ENCODE results near the gene ILF3. TPM values are rescaled to one million over a fixed set of nuclear protein-coding genes. Genes with fewer than 3 reads are reported as not detected.

The ILF3 gene
- total and polyA plus RNA-seq, 11 donors, result 45.7 to 140 (median 110) TPM

- intact Hi-C loops (cut with DNase I), result loop anchor here in 3 of 10 donors (5.0 kb wide), 2 partner anchors 35 to 110 kb away; no protein-coding TSS in a partner anchor
- 89 to 93% (median 90%) methylated on average over 5 of the region's 5 CpGs for WGBS, 4 donors
- H3K27me3 ChIP-seq, result no peaks in the 10 kb centered on the region
Observed at GRCh38 chr19:10692673-10693264, 38.6 kb downstream of the ILF3 start.

DNA sequence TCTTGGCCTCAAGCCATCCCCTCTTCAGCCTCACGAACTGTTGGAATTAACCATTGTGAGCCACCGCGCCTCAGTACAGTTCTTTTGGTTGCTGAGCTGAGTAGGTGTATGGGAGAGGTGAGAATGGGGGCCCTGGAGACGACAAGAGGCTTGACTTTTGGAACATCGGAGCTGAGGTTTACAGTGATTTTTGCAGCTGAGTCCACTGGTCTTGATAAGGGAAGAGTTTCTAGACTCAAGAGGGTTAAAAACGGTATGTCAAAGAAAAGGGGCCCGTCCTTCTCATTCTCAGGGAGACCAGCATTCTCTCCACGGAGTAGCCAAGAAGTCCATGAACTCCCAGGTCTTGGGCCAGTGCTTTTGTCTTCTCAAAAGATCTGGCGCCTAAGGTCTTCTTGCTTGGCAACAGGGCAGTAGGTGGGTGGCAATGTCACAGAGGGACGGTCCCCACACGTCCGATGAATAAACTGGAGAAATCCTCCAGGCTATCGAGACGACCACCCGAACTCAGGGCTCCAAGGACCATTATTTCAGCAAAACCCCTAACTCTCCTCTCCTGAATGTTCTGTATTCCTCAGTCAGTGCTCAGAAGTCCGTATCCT lies 40.7 kb downstream of the ILF3 start:
- TF ChIP-seq, protein P1, sequence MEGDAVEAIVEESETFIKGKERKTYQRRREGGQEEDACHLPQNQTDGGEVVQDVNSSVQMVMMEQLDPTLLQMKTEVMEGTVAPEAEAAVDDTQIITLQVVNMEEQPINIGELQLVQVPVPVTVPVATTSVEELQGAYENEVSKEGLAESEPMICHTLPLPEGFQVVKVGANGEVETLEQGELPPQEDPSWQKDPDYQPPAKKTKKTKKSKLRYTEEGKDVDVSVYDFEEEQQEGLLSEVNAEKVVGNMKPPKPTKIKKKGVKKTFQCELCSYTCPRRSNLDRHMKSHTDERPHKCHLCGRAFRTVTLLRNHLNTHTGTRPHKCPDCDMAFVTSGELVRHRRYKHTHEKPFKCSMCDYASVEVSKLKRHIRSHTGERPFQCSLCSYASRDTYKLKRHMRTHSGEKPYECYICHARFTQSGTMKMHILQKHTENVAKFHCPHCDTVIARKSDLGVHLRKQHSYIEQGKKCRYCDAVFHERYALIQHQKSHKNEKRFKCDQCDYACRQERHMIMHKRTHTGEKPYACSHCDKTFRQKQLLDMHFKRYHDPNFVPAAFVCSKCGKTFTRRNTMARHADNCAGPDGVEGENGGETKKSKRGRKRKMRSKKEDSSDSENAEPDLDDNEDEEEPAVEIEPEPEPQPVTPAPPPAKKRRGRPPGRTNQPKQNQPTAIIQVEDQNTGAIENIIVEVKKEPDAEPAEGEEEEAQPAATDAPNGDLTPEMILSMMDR (IDR thresholded peaks at IDR 0.05), result no peak
- no peak for TF ChIP-seq POLR2A (IDR thresholded peaks at IDR 0.05)
- no peak for ATAC-seq
- intact Hi-C loops (cut with DNase I), result loop anchor here in 7 of 10 donors (5.0 kb wide), 5 partner anchors 33 to 588 kb away; partner anchors contain the start of genes ILF3 (in 1 of the 7) and PPAN (in 1 of the 7)
- no peak for DNase-seq
- no peaks in the 10 kb centered on the region for H3K27me3 ChIP-seq
- no peak overlapping the region for H3K27ac ChIP-seq
- H3K9me3 ChIP-seq, result no peaks in the 10 kb centered on the region
- WGBS, 4 donors, result 41 to 47% (median 43%) methylated on average over 16 of the region's 16 CpGs
- peaks cover 0 to 15% (median 9%) of the 10 kb centered on the region in 12 donors for H3K4me1 ChIP-seq
- peaks cover 0 to 35% (median 30%) of the 10 kb centered on the region in 9 donors for H3K36me3 ChIP-seq
- H3K4me3 ChIP-seq, result peak overlapping the region in 1 of 12 donors; percentile 47

More at GRCh38 chr19:10692673-10693264, 38.6 kb downstream of the ILF3 start:
- no peak overlapping the region for H3K4me3 ChIP-seq
- H3K9me3 ChIP-seq, result no peaks in the 10 kb centered on the region
- ATAC-seq (no peak), DNase-seq (no peak)
- H3K36me3 ChIP-seq, result peaks cover 0 to 55% (median 50%) of the 10 kb centered on the region in 9 donors
- H3K4me1 ChIP-seq, result peaks cover 0 to 15% (median 9%) of the 10 kb centered on the region in 12 donors
- no peak overlapping the region for H3K27ac ChIP-seq
- TF ChIP-seq, protein P1 (IDR thresholded peaks at IDR 0.05), result no peak
- TF ChIP-seq POLR2A (IDR thresholded peaks at IDR 0.05), result no peak

GRCh38 chr19:10695401-10696398 lies 41.6 kb downstream of the ILF3 start:
- Histone ChIP-seq H3K27ac (no peak overlapping the region), H3K9me3 (no peaks in the 10 kb centered on the region), H3K27me3 (no peaks in the 10 kb centered on the region), H3K36me3 (peaks cover 0 to 26% (median 21%) of the 10 kb centered on the region in 9 donors), H3K4me1 (peaks cover 0 to 15% (median 9%) of the 10 kb centered on the region in 12 donors), H3K4me3 (peak overlapping the region in 9 of 12 donors; percentile 21 to 47 (median 33))
- DNase-seq (peak; percentile 92 to 97 (median 96)), ATAC-seq (peak; percentile 96 to 99 (median 98))
- intact Hi-C loops (cut with DNase I), result loop anchor here in 6 of 10 donors (5.0 kb wide), 5 partner anchors 33 to 588 kb away; partner anchors contain the start of genes ILF3 (in 1 of the 6) and PPAN (in 1 of the 6)
- WGBS, 4 donors, result 9 to 16% (median 10%) methylated on average over 40 to 59 of the region's 59 CpGs
- no peak for TF ChIP-seq POLR2A (IDR thresholded peaks at IDR 0.05)
- TF ChIP-seq, protein P1 (IDR thresholded peaks at IDR 0.05), result no peak
